Panc1 (cell line): ENCODE measurements around the gene WIPF1.

Source experiments
- CTCF ChIP-seq: fragments of 450-650 bp; IDR thresholded peaks from 2 replicates; pipeline ENCODE4 v1.5.1; 2017; ENCODE audit warnings: mild to moderate bottlenecking
- POLR2AphosphoS5 ChIP-seq: IDR thresholded peaks from 2 replicates; pipeline ENCODE4 v1.6.1; 2012; ENCODE audit warnings: mild to moderate bottlenecking, low read depth, low read length, moderate library complexity
- TCF7L2 ChIP-seq: IDR thresholded peaks from 2 replicates; pipeline ENCODE4 v1.6.1; 2011; ENCODE audit warnings: mild to moderate bottlenecking, low read depth, low read length, inconsistent platforms

DNA sequence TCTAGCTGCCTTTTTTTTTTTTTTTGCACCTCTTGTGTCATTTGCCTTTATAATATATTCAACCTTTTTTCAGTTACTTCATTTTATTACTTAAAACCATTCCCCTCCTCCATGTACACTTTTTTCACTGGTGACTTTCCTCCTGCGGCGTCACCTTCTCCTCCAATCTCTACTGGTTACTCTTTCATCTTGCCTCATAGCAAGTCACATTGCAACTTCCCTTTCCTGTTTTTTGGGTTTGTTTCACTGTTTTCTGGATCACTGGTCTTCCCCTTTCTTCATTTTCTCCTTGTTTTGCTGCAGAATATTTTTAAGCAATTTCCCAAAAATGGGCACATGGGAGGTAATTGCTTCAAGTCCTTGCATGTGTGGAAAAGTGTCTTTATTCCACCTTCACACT, 73.1 kb downstream of the WIPF1 start:
- TF ChIP-seq TCF7L2 (no peak), CTCF (no peak), POLR2AphosphoS5 (no peak)
